Measurements from ENCODE around the gene UROD.
"Not testable (repeated sequence)": the region's sequence is repeated elsewhere in the genome, so short reads cannot be mapped to it uniquely, and the experiment has no call there.

The UROD gene

GRCh38 chr1:45057542-45057941 is 45.5 kb downstream of the UROD start:
- H3K36me3 ChIP-seq (ENCODE audit: insufficient read depth, low read depth, low read length), result no peaks in the 10 kb centered on the region
- no peaks in the 10 kb centered on the region for H3K4me1 ChIP-seq (ENCODE audit: insufficient read depth, low read length)
- H3K27me3 ChIP-seq (ENCODE audit: insufficient read depth, low read length), result no peaks in the 10 kb centered on the region
- H3K27ac ChIP-seq (ENCODE audit: low read length), result no peak overlapping the region
- H3K9ac ChIP-seq (ENCODE audit: low read depth, low read length), result no peak overlapping the region
- no peak overlapping the region for H3K4me3 ChIP-seq (ENCODE audit: low read length)
- no peaks in the 10 kb centered on the region for H3K9me3 ChIP-seq (ENCODE audit: insufficient read depth, low read depth, low read length)

GRCh38 chr1:45059829-45060228 is 47.8 kb downstream of the UROD start:
- Histone ChIP-seq H3K4me1 (ENCODE audit: insufficient read depth, low read length) (no peaks in the 10 kb centered on the region), H3K9ac (ENCODE audit: low read depth, low read length) (no peak overlapping the region), H3K9me3 (ENCODE audit: insufficient read depth, low read depth, low read length) (no peaks in the 10 kb centered on the region)

GRCh38 chr1:45062463-45062862 is 50.4 kb downstream of the UROD start:
- H3K27ac ChIP-seq (ENCODE audit: low read length); H3K4me1 ChIP-seq (ENCODE audit: insufficient read depth, low read length); H3K4me3 ChIP-seq (ENCODE audit: low read length); H3K27me3 ChIP-seq (ENCODE audit: insufficient read depth, low read length); H3K9ac ChIP-seq (ENCODE audit: low read depth, low read length); H3K9me3 ChIP-seq (ENCODE audit: insufficient read depth, low read depth, low read length); H3K36me3 ChIP-seq (ENCODE audit: insufficient read depth, low read depth, low read length): not testable (repeated sequence)

More at GRCh38 chr1:45059829-45060228, 47.8 kb downstream of the UROD start:
- Histone ChIP-seq H3K27ac (ENCODE audit: low read length) (no peak overlapping the region), H3K36me3 (ENCODE audit: insufficient read depth, low read depth, low read length) (no peaks in the 10 kb centered on the region), H3K27me3 (ENCODE audit: insufficient read depth, low read length) (no peaks in the 10 kb centered on the region), H3K4me3 (ENCODE audit: low read length) (no peak overlapping the region)

- Histone ChIP-seq H3K27ac (ENCODE audit: low read length) (no peak overlapping the region), H3K36me3 (ENCODE audit: insufficient read depth, low read depth, low read length) (no peaks in the 10 kb centered on the region), H3K27me3 (ENCODE audit: insufficient read depth, low read length) (no peaks in the 10 kb centered on the region), H3K9ac (ENCODE audit: low read depth, low read length) (no peak overlapping the region), H3K4me3 (ENCODE audit: low read length) (no peak overlapping the region), H3K4me1 (ENCODE audit: insufficient read depth, low read length) (no peaks in the 10 kb centered on the region), H3K9me3 (ENCODE audit: insufficient read depth, low read depth, low read length) (no peaks in the 10 kb centered on the region)
Measured at GRCh38 chr1:45065083-45065482, 53.0 kb downstream of the UROD start.

All from iPS-20b (cell line).